ENCODE measurements around the gene FBN2.

The FBN2 gene

DNA sequence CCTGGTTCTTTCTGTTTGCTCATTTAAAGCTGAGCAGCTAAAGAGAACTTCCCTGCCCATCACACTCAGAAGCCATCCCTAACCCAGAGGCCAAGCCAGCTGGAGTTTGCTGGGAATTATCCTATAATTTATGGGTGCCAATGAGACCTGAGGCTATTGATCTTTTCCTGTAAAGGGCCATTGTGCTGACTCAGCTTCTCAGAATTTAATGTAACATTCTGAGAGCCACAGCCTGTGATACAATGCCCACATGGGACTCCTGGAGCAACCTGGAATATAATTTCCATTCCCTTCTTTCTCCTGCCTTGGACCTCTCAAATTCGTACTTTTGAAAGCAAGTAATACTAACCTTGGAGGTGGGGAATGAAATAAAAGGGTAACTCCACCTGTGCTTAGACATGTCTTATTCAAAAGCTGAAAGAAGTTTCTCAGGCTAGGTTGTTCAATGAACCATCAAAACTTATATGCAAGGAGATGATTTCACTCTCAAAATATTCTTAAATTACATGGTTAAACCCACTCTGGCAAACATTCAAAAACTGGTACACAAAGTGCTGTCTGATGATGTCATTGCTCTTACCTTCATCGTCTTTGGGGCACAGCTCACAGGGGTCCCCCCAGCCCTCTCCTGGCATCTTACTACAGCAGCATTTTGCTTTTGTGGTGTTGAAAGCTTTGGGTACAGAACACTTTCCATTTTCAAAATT, 247.7 kb downstream of the FBN2 start:
- FAIRE-seq = no peak

DNA sequence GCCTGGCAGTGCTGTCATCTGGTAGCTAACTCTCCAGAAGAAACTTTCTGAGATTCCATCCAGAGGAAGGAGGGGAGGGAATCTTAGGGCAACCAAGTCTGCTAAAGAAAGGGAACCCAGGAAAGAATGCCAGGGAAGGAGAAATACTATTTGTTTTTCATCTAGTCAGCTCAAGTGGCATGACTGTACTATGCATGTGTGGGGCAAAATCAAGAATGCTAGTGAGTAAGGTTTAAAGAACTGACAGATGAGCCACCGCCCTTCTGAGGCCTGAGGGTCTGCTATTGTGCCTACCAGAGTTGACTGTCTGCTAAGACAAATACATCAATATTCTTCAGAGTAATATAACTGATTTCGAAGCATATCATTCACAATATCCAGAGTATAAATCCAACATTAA, 250.3 kb downstream of the FBN2 start:
- no peak for FAIRE-seq

DNA sequence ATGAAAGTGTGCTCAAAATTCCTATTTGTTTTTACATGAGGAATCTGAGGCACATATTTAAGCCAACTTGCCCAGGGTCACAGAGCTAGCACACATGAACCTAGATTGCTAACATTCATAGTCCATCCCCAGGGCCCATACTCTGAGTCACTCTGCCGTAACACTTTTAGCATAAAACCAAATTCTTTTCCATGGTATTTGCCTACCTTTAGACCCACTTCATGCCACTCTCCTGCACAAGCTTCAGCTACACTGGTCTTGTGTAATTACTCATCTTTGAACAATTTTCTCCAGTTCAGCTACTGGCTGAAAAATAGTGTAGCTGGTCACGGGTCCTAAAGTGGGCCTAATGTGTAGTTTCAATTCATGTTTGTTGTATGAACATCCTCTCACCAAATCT, 253.8 kb downstream of the FBN2 start:
- FAIRE-seq = no peak

DNA sequence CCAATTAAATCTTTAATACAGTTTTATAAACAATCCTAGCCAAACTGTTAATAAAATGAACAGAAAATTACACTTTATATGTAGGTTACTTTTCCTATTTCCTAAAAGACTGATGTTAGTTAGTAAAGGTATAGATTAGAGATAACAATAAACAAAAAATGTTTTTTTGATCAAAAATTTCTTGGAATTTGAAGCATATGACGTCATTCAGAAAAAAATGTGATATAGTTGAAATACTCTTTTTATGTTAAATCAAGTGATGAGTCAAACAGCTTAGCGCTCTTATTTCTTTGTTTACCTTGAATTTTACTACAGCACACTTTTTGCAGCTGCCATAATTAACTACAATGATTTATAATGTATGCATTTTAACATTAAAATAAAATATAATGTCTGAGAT, 258.7 kb downstream of the FBN2 start:
- FAIRE-seq = no peak

DNA sequence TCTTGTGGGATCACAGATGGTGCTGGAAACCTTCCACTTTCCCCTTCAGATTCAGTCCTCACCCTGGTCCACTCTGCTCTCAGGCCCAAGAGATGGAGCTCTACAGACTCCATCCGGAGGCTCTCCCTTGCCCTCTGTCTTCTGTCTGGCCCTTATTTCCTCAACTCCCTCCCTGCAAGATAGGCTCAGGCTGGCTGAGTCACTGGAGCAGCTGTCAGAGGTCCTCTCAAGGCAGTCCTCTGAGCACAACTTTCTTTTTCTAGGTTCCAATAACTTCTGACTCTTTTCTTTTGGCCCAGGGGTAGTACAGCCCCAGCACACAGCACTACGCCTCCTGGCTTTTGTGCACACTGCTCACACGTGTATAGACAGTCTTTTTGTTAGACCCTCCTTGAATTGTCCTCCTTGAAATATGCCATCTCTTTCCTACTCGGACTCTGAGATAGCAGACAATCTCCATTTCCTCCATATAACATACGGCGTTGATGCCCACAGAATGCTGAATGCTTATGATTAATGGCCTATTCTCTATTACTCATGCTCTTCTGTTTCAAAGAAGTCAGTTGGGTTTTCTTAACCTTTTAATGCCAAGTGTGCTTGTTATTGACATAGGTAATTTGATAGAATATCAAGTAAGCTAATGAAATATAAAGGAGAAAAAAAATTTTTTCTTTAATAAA, 261.4 kb downstream of the FBN2 start:
- no peak for FAIRE-seq

DNA sequence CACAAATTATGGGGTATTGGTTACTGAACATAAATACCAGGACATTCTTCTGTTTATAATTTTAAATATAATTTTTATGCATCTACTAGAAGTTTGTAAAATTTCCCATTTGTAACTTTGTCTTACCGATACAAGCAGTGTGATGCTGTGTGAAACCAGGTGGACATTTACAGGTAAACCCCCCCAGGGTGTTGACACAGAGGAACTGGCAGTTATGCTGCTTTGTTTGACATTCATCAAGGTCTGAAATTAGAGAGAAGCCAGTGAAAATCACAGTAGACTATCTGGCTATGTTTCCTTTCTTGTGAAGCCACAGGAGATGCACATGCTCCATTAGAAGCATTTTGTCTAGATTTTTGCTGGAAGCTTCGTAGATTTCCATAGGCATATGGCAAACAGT, 263.6 kb downstream of the FBN2 start:
- no peak for FAIRE-seq

DNA sequence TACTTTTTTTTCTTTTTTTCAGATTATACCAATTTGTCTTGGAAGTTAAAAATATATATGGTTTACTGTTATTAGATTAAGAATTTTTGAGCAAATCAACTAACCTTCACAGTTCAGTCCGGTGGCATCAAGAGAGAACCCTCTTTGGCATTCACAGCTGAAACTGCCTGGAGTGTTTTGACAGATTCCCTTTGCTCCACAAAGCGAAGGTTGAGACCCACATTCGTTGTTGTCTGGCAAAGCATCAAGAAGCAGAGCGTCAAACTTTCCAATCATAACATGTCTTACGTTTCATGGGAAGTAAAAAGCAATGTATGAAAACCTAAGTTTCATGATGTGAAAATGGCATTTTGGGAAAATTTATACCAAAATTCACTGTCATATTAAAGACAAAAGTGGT, 264.3 kb downstream of the FBN2 start:
- FAIRE-seq = no peak

DNA sequence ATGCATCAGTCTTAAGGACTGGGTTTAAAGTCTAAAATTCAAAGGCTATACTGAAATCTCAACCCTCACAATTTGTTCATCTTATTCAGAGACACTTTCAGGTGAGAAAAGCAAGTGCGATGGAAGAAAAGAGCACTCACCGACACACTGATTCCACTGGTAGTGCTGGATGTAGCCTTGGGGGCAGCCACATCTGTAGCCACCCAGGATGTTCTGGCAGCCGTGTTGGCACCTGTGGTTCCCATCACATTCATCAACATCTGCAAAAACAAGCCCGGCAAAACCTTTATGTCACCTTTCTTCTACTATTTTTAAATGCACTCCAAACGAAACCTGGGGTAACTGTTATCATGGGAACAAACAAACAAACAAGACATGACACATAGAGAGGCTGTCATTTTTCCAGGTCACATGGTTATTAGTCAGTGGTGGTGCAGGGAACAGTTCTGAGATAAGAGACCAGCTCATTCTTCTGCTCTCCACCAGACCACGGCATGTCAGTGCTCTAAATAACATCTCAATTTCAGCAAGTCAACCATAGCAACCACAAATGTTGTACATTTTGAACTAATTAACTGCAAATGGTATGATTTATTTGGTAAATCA, 266.1 kb downstream of the FBN2 start:
- no peak for FAIRE-seq

DNA sequence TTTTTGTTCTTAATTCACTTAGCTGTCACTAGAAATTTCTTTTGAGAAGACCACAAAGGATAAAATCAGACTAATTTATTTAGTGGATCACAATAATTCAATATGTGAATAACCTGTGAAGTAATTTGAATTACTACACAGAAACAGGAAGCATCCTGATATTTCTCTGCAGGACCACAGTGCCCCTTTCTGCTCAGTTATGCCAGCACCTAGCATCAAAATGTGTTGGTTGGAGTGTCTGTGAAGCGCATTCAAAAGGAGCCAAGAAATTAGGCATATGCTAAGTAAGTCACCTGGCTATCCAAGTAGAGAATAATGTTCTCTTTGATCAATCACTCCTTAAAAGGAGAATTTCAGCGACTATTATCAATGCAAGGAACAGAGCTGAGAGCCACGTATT, 267.0 kb downstream of the FBN2 start:
- FAIRE-seq = no peak

DNA sequence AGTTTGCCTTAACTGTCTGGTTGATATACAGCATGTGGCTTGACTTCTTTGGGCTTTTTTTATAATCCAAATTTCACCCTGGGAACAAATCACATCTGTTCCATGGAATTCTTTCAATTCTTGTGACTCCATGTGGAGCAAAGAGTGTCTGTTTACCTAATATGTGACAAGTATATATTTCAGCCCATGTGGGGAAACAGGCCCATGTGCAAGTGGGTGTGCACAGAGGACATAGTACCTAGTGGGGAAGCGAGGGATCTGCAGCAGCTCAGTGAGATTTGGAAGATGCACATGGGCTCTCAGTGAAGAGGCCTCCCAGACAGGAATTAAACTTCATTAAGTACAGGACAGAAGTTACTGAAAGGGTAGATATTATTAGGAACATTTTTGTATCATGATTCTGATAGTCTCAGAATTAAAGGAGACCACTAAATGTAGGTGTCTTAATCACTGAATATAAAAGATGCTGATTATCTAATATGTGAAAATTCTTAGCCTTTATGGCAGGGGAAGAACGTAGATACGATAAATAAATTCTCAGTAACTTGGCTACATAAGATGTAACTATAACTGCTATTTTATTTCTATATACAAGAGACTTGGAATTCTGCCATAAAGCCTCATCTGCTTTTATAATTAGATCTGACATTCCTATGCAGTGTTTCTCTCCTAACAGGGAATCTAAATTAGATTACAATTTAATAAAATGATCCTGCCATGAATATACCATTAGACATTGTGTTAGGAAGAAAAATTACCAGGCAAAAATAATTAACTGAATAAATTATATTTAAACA, 273.3 kb downstream of the FBN2 start:
- no peak for FAIRE-seq

DNA sequence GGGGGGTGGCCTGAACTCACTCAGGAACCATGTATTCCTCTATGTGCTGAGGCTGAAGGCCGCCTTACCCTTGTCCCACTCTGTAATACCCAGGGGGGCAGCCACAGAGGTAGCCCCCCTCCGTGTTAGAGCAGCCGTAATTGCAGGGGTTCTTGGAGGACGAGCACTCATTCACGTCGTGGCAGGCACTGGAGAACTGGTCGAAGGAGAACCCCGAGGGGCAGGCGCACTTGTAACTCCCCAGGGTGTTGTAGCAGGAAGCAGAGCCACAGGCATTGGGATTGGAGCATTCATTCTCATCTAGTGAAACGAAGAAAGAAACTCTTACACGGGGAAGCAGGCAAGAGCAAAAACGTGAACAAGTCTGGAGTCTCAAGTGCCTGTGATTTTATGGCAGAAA, 274.7 kb downstream of the FBN2 start:
- no peak for FAIRE-seq

DNA sequence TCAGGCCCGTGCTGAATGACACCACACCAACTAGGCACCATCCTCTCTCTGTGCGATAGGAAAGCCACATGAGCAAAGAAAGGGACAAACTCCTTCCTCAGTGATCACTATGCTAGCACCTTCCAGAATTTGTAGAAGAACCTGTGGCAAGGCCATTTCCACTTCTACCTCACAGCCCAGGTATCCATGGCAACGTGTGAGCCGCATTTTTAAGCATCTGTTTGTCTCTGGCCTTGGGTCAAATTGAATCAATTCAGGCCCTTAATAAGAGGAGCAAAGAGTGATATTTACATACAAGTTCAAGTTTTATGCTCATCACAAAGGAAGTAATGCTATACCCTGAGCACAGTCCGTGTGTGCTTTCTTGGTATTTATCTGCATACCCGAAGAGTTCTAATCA, 275.1 kb downstream of the FBN2 start:
- FAIRE-seq = no peak

DNA sequence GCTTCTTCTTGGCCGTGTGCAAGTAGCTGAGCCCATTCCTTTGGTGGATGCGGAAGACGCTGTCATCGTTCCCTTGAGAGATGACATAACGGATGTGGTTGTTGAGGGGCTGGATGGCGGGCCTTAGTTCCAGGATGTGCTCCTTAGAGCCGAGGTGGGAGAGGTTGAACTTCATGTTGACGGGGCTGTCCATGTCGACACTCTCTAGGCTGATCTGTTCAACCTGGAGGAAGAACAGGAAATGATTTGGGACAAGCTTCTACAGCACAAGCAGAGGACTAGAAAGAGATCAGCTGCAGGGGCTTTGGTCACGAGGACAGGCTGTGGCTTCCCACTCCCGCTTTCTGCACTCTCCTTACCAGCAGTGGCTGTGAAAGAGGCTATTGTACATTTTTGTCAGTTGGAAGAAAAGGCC, 278.4 kb downstream of the FBN2 start:
- no peak for FAIRE-seq

DNA sequence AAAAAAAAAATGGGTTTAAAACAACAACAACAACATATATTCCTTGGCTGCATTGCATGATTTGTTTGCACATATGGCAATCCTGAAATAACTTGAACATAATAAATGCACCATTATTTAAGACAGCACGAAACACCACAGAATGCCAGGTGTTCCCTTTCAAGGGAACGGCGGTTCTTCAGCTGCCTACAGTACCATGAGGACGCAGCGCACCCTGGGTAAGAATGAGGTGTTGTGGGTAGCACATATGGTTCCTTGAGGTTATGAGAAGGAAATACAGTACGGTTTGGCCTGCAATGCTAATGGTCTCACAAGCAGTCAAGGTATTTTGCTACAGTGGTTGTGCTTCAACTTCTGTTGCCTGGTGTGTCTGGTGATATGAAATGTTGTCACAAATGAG, 279.7 kb downstream of the FBN2 start:
- no peak for FAIRE-seq

DNA sequence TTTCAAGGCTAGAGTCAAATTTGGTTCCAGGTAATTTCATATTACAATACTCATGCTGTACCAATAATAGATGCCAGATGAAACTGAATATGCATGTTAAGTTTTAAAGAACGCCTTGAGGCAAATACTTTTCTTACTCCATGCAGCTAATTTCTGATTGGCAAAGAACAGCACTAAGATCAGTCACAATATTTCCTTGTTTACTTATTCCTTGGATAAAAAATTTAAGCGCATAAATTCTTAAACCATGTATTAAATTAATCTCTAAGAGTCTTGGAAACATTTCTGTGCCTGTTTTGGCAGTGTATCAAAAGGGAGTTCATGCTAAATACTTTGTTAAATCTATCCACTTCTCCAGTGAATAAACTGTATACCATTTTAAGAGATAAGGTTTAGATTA, 281.0 kb downstream of the FBN2 start:
- no peak for FAIRE-seq

DNA sequence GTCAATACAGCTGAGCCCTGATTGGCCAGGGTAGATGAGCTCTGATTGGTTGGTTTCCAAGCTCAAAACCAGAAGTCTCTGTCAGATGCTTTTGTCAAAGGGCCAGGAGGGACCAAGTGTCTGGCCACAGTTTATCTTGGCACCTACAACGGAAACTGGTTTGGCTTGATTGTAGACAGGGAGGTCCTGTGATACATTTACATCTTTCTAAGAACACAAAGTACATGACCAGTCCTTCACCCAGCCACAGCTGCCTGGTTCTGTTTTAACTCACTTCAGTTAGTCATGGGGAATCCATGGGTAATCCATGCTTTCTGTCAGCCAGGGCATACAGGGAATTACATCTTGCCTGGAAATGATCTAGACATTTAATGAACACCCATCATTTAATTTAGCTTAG, 283.3 kb downstream of the FBN2 start:
- no peak for FAIRE-seq

DNA sequence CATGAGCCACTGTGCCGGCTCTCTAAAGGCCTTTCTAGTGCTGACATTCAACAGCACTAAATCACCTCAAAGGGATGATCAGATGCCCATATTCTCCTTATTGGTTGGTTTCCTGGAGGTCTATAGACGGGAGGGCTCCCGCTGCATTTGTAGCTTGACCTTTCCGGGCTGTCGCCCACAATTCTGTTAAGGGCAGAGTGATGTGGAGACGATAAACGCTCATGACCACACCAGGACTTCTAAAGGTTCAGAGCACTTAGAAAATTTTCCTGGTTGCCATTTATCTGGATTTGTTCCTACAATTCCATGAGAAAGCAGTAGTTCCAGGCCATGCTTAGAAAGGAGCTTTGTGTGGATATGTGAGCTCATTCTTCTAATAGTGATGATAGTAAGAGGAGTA, 284.2 kb downstream of the FBN2 start:
- no peak for FAIRE-seq

DNA sequence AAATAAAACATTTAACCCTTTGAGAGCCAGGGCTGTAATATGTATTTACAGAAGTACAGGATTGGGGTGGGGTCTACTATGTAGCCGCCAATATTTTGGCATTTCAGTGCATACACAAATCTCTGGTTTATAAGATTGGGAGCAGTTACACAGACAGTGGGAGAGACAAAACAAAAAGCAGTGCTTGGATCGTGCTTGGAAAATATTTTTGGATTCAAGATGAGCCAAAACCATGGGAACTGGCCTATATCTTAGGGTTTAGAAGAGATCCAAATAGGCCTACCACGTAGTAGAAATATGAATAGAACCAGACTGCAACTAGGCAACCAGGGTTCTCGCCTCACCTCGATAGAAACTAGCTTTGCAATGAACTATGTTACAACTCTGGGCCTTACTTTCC, 284.9 kb downstream of the FBN2 start:
- FAIRE-seq = no peak

DNA sequence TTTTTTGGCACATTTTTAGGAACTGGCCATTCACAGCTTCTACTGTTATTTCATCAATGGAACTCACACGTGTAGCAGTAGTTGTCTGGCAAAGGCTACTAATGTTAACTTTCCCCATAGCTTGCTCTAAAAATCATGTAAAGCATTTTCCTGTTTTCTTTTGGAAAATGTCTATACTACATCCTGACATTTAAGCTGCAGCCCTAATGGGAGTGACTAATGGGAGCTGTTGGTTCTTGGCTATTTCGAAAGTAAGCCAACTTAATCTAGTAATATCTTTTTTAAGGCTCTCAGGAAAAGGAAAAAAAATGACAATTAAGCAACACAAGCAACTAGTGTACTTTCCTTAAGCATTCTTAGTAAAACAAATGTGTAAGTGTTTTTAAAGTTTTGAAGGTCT, 285.3 kb downstream of the FBN2 start:
- FAIRE-seq = no peak

DNA sequence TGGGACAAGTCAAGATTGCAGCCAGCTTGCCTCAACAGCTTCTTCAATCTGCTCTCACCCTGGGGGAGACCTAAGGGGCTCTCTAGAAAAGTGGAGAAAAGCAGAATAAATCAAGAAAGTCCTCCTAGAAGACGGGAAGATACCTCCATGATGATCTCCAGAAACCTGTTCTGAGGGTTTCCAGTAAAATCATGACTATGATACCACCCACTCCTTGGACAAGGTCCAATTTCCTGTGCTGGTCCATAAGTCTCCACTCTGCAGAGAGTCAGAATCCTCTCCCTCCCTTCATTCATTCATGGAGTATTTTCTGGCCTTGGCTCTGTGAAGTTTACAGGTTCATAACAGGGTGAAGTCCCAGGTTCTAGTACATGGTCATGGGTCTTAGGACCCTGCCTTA, 285.8 kb downstream of the FBN2 start:
- no peak for FAIRE-seq

DNA sequence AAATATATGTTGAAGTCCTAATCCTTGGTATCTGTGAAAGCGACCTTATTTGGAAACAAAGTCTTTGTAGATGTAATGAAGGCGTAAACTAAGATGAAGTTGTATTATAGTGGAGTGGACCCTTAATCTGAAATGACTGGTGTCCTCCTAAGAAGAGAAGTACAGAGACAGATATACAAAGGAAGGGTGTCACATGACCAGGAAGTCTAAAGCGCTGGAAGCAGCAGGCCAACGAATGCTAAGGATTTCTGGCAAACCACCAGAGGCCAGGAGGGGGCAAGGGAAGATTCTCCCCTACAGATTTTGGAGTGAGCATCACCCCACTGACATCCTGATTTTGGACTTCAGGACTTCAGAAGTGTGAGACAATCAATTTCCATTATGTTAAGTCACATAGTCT, 292.1 kb downstream of the FBN2 start:
- no peak for FAIRE-seq

DNA sequence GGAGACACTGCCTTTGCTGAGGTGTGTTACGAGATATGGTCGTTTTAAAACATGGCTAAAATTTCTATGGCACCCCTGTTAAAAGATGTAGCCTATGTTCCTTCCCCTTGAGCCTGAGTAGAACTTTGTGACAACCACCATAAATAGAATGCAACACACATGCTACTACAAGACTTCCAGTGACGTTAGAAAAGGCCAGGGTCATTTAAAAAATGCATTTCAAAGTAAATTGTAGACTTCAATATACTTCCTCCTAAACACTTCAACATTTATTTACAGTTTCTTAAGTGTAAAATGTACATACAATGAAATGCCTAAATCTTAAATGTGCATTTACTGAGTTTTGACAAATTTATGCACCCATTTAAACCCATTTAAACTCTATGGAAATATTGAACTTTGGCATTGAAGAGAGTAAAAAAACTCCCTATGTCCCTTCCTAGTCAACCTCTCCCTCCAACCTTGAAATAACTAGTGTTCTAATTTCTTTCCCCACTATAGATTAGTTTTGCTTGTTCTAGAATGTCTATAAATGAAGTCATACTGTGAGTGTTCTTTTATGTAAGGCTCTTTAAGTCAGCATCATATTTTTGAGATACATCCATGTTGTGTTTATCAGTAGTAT, 294.0 kb downstream of the FBN2 start:
- FAIRE-seq = no peak

DNA sequence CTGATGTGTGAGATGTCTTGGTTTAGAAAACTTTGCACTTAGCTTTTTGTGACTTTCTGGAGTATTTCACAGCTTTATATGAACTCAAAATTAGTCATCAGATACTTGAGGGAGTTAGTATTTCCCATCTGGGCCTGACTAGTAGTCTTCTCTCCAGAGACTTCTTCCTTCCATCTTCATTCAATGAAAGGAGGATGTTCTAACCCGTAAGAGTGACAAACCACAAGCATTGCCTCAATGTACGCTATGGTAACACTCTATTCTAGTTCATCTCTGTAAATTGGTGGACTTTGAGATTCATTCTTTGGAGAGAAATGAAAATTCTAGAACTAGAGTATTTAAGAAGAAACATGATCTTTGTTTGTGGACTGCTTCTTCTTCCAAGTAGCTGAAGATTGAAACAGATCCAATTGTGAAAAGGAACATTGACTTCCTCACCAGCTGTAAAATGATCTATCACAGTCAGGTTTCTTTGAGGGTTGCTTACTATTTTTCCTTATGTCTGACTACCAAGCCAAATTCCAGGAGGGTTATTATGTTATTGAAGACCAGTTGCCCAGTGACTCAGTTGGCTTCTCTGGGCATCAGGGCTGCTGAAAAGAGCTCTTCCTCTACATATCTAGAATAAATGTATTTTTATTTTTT, 296.9 kb downstream of the FBN2 start:
- FAIRE-seq = no peak
